Measurements from ENCODE around the gene BTBD9. TPM values are rescaled to one million over a fixed set of nuclear protein-coding genes. Genes with fewer than 3 reads are reported as not detected.

Gene BTBD9
- total and polyA plus RNA-seq, 5 donors = 9.8 to 24.6 (median 23.7) TPM

GRCh38 chr6:38306931-38307330 lies 332.8 kb downstream of the BTBD9 start:
- DNase-seq = no peak
- ATAC-seq = no peak
- Histone ChIP-seq H3K4me1 (ENCODE audit: control insufficient read depth, insufficient read depth, low read length) (peaks cover 4% of the 10 kb centered on the region), H3K9me3 (ENCODE audit: control insufficient read depth, low read length) (no peaks in the 10 kb centered on the region), H3K4me3 (ENCODE audit: low read length) (no peak overlapping the region), H3K27ac (ENCODE audit: low read length) (no peak overlapping the region), H3K27me3 (ENCODE audit: control insufficient read depth, insufficient read depth) (no peaks in the 10 kb centered on the region)
- intact Hi-C loops (cut with DNase I) = no loop called here

- Histone ChIP-seq H3K9me3 (ENCODE audit: control insufficient read depth, low read length) (no peaks in the 10 kb centered on the region), H3K27me3 (ENCODE audit: control insufficient read depth, insufficient read depth) (no peaks in the 10 kb centered on the region), H3K27ac (ENCODE audit: low read length) (no peak overlapping the region), H3K4me3 (ENCODE audit: low read length) (no peak overlapping the region), H3K4me1 (ENCODE audit: control insufficient read depth, insufficient read depth, low read length) (peaks cover 4% of the 10 kb centered on the region)
- no peak for DNase-seq
- ATAC-seq = no peak
- 53% methylated on average over 4 of the region's 4 CpGs for WGBS
- intact Hi-C loops (cut with DNase I) = no loop called here
These were observed 333.6 kb downstream of the BTBD9 start for GRCh38 chr6:38305995-38306681.

- 68% methylated on average over 2 of the region's 2 CpGs for WGBS
- Histone ChIP-seq H3K9me3 (ENCODE audit: control insufficient read depth, low read length) (no peaks in the 10 kb centered on the region), H3K4me1 (ENCODE audit: control insufficient read depth, insufficient read depth, low read length) (peaks cover 1% of the 10 kb centered on the region), H3K27me3 (ENCODE audit: control insufficient read depth, insufficient read depth) (no peaks in the 10 kb centered on the region), H3K4me3 (ENCODE audit: low read length) (no peak overlapping the region), H3K27ac (ENCODE audit: low read length) (no peak overlapping the region)
- no peak for ATAC-seq
- no peak for DNase-seq
- intact Hi-C loops (cut with DNase I) = no loop called here
These were observed 336.9 kb downstream of the BTBD9 start for GRCh38 chr6:38302838-38303237.

DNA sequence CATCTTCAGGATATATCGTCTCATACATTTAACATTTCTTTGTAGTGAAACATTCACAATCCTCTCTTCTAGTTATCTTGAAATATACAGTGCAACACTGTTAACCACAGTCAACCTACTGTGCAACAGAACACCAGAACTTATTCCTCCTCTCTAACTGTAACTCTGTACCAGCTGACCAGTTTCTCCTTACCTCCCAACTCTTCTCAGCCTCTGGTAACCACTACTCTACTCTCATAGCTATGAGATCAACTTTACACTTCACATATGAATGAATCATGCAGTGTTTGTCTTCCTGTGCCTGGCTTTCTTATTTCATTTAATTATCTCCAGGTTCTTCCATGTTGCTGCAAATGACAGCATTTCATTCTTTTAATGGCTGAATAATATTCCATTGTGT lies 337.6 kb downstream of the BTBD9 start:
- H3K27me3 ChIP-seq (ENCODE audit: control insufficient read depth, insufficient read depth) = no peaks in the 10 kb centered on the region
- intact Hi-C loops (cut with DNase I) = no loop called here
- DNase-seq (no peak), ATAC-seq (no peak)
- H3K27ac ChIP-seq (ENCODE audit: low read length) = no peak overlapping the region
- WGBS = 100% methylated on average over 1 of the region's 1 CpG
- peaks cover 1% of the 10 kb centered on the region for H3K4me1 ChIP-seq (ENCODE audit: control insufficient read depth, insufficient read depth, low read length)
- no peak overlapping the region for H3K4me3 ChIP-seq (ENCODE audit: low read length)
- H3K9me3 ChIP-seq (ENCODE audit: control insufficient read depth, low read length) = no peaks in the 10 kb centered on the region

DNA sequence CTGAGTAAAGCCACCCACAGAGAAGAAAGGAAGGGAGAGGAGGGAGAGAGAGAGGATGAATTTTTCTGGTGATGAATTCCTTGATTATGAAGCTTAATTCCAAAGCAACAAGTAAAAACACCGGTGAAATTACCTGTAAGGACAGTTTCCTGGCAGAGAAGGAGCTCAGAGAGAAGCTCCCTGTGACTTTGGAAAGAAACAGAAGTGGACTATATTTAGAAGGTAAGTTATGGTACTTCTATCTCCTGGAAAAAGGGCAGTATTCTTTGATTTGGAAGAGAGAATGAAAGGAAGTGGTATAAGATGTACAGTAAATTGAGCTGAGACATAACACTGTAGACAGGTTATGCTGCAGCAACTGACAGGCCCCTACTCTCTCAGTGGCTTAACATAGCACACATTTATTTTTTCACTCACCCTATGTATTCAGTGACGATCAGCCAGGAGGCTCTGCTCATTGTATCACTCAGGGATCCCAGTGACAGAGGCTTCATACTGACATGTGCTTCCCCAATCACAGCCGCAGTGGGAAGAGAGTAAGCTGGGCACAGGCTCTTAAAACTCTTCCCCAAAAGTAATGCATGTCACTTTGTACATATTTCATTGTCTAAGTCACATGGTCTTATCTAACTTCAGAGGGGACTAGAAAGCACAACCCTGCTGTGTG lies 349.5 kb downstream of the BTBD9 start:
- H3K4me1 ChIP-seq (ENCODE audit: control insufficient read depth, insufficient read depth, low read length) = no peaks in the 10 kb centered on the region
- ATAC-seq = peak in 1 of 2 donors; percentile 34
- no peaks in the 10 kb centered on the region for H3K27me3 ChIP-seq (ENCODE audit: control insufficient read depth, insufficient read depth)
- H3K4me3 ChIP-seq (ENCODE audit: low read length) = no peak overlapping the region
- H3K27ac ChIP-seq (ENCODE audit: low read length) = peak overlapping the region; percentile 2
- WGBS = 46% methylated on average over 3 of the region's 3 CpGs
- intact Hi-C loops (cut with DNase I) = no loop called here
- H3K9me3 ChIP-seq (ENCODE audit: control insufficient read depth, low read length) = no peaks in the 10 kb centered on the region
- DNase-seq = no peak

DNA sequence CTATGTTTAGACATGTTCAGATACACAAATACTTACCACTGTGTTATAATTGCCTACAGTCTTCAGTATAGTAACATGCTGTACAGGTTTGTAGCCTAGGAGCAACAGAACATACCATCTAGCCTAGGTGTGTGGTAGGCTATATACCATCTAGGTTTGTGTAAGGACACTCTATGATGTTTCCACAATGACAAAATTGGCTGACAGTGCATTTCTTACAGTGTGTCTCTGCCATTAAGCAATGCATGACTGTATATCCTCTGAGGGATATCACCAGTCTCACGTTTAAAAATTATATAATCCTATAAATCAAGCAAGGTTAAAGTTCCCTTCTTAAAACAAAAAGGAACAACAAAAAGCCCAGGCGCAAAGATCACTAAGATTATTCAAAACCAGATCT lies 352.2 kb downstream of the BTBD9 start:
- H3K4me3 ChIP-seq (ENCODE audit: low read length) = no peak overlapping the region
- no peaks in the 10 kb centered on the region for H3K27me3 ChIP-seq (ENCODE audit: control insufficient read depth, insufficient read depth)
- H3K9me3 ChIP-seq (ENCODE audit: control insufficient read depth, low read length) = no peaks in the 10 kb centered on the region
- no peak for ATAC-seq
- no peak for DNase-seq
- no peak overlapping the region for H3K27ac ChIP-seq (ENCODE audit: low read length)
- WGBS = 91% methylated on average over 2 of the region's 2 CpGs
- H3K4me1 ChIP-seq (ENCODE audit: control insufficient read depth, insufficient read depth, low read length) = no peaks in the 10 kb centered on the region
- intact Hi-C loops (cut with DNase I) = no loop called here

DNA sequence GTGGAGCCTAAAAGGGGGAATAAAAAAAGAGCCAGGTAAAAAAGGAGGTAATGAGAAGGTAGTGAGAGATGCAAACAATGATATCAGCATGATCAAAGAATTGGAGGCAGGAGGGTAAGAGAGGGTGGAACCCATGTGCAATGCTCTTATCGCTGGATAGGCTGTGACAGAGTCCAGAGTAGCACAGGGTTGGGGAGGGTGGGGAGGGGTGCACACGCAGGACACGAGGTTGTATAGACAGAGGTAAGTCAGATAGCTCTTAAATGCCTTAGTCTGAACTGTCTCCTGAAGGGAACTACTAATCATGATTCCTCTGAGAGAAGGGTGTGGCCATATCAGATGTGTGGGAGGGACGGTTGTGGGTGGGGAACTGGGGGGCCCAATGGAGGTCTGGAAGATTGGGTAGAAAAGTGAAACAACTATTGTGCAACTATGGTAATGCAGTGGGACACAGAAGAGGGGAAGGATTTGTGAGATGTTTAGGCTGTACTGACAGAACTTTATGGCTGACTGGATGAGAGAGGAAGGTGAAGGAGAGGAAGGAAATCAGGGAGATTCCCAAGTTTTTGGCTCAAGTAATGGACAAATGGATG lies 354.8 kb downstream of the BTBD9 start:
- Histone ChIP-seq H3K4me3 (ENCODE audit: low read length) (no peak overlapping the region), H3K27ac (ENCODE audit: low read length) (no peak overlapping the region), H3K9me3 (ENCODE audit: control insufficient read depth, low read length) (no peaks in the 10 kb centered on the region), H3K4me1 (ENCODE audit: control insufficient read depth, insufficient read depth, low read length) (no peaks in the 10 kb centered on the region), H3K27me3 (ENCODE audit: control insufficient read depth, insufficient read depth) (no peaks in the 10 kb centered on the region)
- no peak for ATAC-seq
- no peak for DNase-seq
- intact Hi-C loops (cut with DNase I) = no loop called here
- WGBS = 81% methylated on average over 4 of the region's 4 CpGs

- H3K4me3 ChIP-seq (ENCODE audit: low read length) = no peak overlapping the region
- H3K27me3 ChIP-seq (ENCODE audit: control insufficient read depth, insufficient read depth) = no peaks in the 10 kb centered on the region
- no peaks in the 10 kb centered on the region for H3K4me1 ChIP-seq (ENCODE audit: control insufficient read depth, insufficient read depth, low read length)
- WGBS = 97% methylated on average over 4 of the region's 4 CpGs
- DNase-seq = no peak
- no peaks in the 10 kb centered on the region for H3K9me3 ChIP-seq (ENCODE audit: control insufficient read depth, low read length)
- H3K27ac ChIP-seq (ENCODE audit: low read length) = no peak overlapping the region
- intact Hi-C loops (cut with DNase I) = no loop called here
- no peak for ATAC-seq
These were observed 355.9 kb downstream of the BTBD9 start for GRCh38 chr6:38283734-38284362.

DNA sequence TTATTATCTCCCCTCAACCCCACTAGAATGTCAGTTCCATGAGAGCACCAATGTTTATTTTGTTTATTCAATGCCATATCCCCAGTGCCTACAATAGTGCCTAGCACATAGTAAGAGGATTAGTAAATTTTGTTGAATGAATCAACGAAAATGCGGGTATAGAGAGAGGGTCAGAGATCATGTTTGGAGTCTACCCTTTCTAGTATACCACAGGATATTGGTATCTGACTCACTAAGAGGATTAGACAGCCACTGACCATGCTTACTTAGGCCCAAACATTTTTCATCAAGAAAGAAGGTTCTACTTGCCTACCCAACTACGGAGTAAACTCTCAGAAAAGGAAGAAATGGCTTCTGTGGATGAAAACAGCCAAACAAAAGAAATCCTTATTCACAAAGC lies 356.8 kb downstream of the BTBD9 start:
- Histone ChIP-seq H3K4me1 (ENCODE audit: control insufficient read depth, insufficient read depth, low read length) (no peaks in the 10 kb centered on the region), H3K4me3 (ENCODE audit: low read length) (no peak overlapping the region), H3K27ac (ENCODE audit: low read length) (no peak overlapping the region), H3K9me3 (ENCODE audit: control insufficient read depth, low read length) (no peaks in the 10 kb centered on the region), H3K27me3 (ENCODE audit: control insufficient read depth, insufficient read depth) (no peaks in the 10 kb centered on the region)
- 98% methylated on average over 3 of the region's 3 CpGs for WGBS
- ATAC-seq = no peak
- intact Hi-C loops (cut with DNase I) = no loop called here
- DNase-seq = no peak

DNA sequence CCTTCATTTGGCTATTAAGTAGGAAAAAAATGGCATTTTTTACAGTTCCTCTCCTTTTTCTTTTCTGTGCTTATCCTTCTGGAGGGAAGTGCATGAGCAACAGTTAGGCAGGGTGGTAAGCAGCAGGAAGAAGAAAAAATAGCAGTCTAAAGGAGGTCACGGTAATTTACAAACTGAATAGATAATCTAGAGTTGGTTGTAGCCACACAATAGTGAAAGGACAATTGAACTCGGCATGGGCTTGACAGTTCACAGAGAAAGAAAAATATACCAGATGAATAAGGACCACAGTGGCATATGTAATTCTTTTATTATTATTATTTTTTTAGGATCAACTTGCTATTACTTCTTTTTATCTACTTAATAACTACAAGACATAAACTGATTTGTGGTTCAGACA lies 358.6 kb downstream of the BTBD9 start:
- Histone ChIP-seq H3K9me3 (ENCODE audit: control insufficient read depth, low read length) (no peaks in the 10 kb centered on the region), H3K27me3 (ENCODE audit: control insufficient read depth, insufficient read depth) (no peaks in the 10 kb centered on the region), H3K27ac (ENCODE audit: low read length) (no peak overlapping the region), H3K4me3 (ENCODE audit: low read length) (no peak overlapping the region), H3K4me1 (ENCODE audit: control insufficient read depth, insufficient read depth, low read length) (no peaks in the 10 kb centered on the region)
- WGBS = 25% methylated on average over 2 of the region's 2 CpGs
- intact Hi-C loops (cut with DNase I) = no loop called here
- DNase-seq = no peak
- no peak for ATAC-seq

- intact Hi-C loops (cut with DNase I) = no loop called here
- ATAC-seq = no peak
- Histone ChIP-seq H3K4me3 (ENCODE audit: low read length) (no peak overlapping the region), H3K27ac (ENCODE audit: low read length) (no peak overlapping the region), H3K4me1 (ENCODE audit: control insufficient read depth, insufficient read depth, low read length) (no peaks in the 10 kb centered on the region), H3K9me3 (ENCODE audit: control insufficient read depth, low read length) (no peaks in the 10 kb centered on the region), H3K27me3 (ENCODE audit: control insufficient read depth, insufficient read depth) (no peaks in the 10 kb centered on the region)
- DNase-seq = no peak
- 58% methylated on average over 2 of the region's 2 CpGs for WGBS
These were observed 359.7 kb downstream of the BTBD9 start for GRCh38 chr6:38279963-38280588.
